Progenitor cell of endocrine pancreas (in vitro differentiated cells): ENCODE results near the gene CD1D. TPM values are rescaled to one million over a fixed set of nuclear protein-coding genes. Genes with fewer than 3 reads are reported as not detected.
"Not testable (repeated sequence)": the region's sequence is repeated elsewhere in the genome, so short reads cannot be mapped to it uniquely, and the experiment has no call there.

Experiments
- DNase-seq: peaks from one replicate; pipeline ENCODE4 v3.0.0; 2021; ENCODE audit warnings: low spot score; ENCODE audit not compliant: unreplicated experiment
- H3K27ac Mint-ChIP-seq: 2 replicates; pipeline ENCODE4 v1.8.0; 2021; ENCODE audit warnings: mild to moderate bottlenecking, moderate library complexity, mixed read lengths
- H3K27me3 Mint-ChIP-seq: 2 replicates; pipeline ENCODE4 v1.8.0; 2021; ENCODE audit warnings: mixed read lengths
- H3K36me3 Mint-ChIP-seq: 2 replicates; pipeline ENCODE4 v1.8.0; 2022; ENCODE audit warnings: mixed read lengths; ENCODE audit not compliant: insufficient read depth
- H3K4me1 Mint-ChIP-seq: 2 replicates; pipeline ENCODE4 v1.8.0; 2021; ENCODE audit warnings: low read depth, mixed read lengths
- H3K4me3 Mint-ChIP-seq: 2 replicates; pipeline ENCODE4 v1.8.0; 2021; ENCODE audit warnings: low read depth, mild to moderate bottlenecking, moderate library complexity, mixed read lengths
- H3K9me3 Mint-ChIP-seq: 2 replicates; pipeline ENCODE4 v1.8.0; 2021; ENCODE audit warnings: low read depth, mixed read lengths
- total RNA-seq: library from RNA; stranded (reverse); gene quantifications from 2 replicates; pipeline ENCODE4 v1.2.1, GENCODE V29; 2021
- TF ChIP-seq, protein P1 (sequence below): fragments of 200-600 bp; sonication (generic); IDR thresholded peaks from one replicate; pipeline ENCODE4 v1.5.0; 2021; ENCODE audit warnings: antibody characterized with exemption, mild to moderate bottlenecking; ENCODE audit not compliant: unreplicated experiment

The CD1D gene
- total RNA-seq, 1 donor from 2014 or later = not detected

DNA sequence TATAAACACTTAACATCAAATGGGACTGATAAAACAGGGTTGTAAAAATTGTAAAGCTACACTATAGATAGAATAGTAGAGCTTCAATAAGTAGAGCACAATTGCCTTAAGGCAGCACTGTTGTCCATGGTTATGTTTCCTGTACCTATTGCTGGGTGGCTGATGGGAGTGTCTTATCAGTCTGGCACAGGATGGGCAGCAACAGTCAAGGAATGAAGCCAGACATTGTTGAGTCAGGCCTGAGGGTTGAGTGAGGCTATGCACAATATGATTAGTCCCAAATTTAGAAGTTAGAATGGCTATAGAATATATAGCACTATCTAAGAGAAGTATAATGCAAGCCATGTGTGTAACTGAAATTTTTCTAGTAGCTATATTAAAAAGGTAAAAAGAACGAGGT is 25.0 kb upstream of the CD1D start:
- Mint-ChIP-seq H3K27me3 (peaks cover 42% of the 10 kb centered on the region), H3K27ac (no peak overlapping the region), H3K4me1 (no peaks in the 10 kb centered on the region), H3K9me3 (no peaks in the 10 kb centered on the region), H3K36me3 (no peaks in the 10 kb centered on the region), H3K4me3 (no peak overlapping the region)
- TF ChIP-seq, protein P1, sequence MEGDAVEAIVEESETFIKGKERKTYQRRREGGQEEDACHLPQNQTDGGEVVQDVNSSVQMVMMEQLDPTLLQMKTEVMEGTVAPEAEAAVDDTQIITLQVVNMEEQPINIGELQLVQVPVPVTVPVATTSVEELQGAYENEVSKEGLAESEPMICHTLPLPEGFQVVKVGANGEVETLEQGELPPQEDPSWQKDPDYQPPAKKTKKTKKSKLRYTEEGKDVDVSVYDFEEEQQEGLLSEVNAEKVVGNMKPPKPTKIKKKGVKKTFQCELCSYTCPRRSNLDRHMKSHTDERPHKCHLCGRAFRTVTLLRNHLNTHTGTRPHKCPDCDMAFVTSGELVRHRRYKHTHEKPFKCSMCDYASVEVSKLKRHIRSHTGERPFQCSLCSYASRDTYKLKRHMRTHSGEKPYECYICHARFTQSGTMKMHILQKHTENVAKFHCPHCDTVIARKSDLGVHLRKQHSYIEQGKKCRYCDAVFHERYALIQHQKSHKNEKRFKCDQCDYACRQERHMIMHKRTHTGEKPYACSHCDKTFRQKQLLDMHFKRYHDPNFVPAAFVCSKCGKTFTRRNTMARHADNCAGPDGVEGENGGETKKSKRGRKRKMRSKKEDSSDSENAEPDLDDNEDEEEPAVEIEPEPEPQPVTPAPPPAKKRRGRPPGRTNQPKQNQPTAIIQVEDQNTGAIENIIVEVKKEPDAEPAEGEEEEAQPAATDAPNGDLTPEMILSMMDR = no peak
- DNase-seq = no peak

DNA sequence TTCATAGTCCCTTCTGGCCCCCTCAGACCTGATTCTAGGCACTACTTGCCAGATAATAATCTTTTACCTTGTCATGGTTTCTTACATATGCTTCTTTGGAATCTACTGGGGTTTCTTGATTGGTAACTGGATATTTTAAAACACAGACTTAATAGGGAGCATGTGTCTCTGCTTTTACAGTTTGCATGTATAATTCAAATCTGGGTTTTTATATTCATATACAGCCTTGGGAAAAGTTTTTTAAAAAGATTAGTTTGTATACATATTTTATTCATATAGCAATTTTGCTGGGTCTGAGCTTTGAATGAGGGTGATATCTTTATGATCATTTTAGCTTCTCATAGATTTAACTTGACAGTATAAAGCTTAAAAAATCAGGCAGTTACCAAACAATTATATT is 21.1 kb upstream of the CD1D start:
- H3K4me3 Mint-ChIP-seq = no peak overlapping the region
- no peaks in the 10 kb centered on the region for H3K9me3 Mint-ChIP-seq
- H3K4me1 Mint-ChIP-seq = no peaks in the 10 kb centered on the region
- H3K27ac Mint-ChIP-seq = no peak overlapping the region
- peaks cover 19% of the 10 kb centered on the region for H3K27me3 Mint-ChIP-seq
- TF ChIP-seq, protein P1 = no peak
- DNase-seq = no peak
- H3K36me3 Mint-ChIP-seq = no peaks in the 10 kb centered on the region

DNA sequence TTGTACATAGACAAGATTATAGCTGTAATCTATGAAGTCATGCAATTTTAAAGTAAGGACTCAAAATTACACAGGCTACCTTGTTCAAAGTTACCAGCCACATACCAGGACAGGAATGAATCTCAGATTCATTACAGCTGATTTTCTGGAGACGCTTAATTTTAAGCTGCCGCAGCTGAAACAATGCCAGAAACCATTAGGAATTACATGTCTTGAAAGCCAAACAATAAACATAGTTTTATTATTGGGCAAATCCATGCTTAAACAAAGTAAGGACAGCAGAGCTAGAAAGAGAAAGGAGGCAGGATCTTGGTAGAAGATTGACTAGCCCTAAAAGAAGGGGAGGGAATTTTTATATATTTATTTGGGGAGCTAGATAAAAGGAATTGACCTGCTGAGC is 19.2 kb upstream of the CD1D start:
- H3K36me3 Mint-ChIP-seq = no peaks in the 10 kb centered on the region
- DNase-seq = no peak
- H3K4me1 Mint-ChIP-seq = no peaks in the 10 kb centered on the region
- no peaks in the 10 kb centered on the region for H3K9me3 Mint-ChIP-seq
- no peak overlapping the region for H3K27ac Mint-ChIP-seq
- TF ChIP-seq, protein P1 = no peak
- H3K4me3 Mint-ChIP-seq = no peak overlapping the region
- H3K27me3 Mint-ChIP-seq = peaks cover 14% of the 10 kb centered on the region

DNA sequence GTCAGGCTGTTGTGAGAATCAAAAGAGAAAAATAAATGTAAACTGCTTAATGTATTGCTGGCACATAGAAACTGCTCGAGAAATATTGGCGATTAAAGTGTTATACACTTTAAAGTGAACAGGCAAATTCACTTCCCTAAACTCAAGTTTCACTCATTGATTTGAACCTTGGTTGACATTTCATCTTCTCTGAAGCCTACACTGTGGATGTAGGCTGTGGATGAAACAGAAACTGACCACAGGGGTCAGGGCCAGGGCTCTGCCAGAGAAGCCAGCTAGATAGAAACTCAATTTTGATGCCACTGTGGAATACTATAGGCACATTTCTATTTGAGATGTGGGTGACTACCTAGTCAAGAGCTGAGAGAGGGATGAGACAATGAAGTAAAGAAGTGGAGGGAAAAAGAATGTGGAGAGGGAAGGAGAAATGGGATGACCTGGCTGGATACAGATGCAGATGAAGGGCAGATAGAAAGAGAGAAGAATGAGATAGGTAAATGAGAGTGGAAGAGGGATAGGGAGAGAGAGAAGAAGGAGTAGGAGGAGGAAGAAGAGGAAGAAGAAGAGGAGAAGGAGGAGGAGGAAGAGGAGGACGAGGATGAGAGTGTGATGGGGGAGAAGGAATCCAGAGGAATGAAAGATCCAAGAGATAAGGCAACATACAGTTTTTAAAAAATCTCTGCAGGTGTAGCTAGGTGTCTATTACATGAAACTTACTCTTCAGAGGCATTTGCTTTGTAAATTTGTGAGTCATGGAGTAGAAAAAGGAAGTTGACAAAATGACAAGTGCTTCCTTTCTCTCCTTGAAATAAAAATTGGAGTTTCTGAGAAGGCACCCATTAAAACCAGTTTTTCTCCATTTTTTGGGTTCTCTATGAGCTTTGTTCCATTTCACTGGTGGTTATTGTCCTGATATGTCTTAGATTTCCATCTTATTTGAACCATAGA is 17.4 kb upstream of the CD1D start:
- no peaks in the 10 kb centered on the region for H3K9me3 Mint-ChIP-seq
- H3K27ac Mint-ChIP-seq = no peak overlapping the region
- TF ChIP-seq, protein P1 = no peak
- no peaks in the 10 kb centered on the region for H3K4me1 Mint-ChIP-seq
- no peak overlapping the region for H3K4me3 Mint-ChIP-seq
- no peak for DNase-seq
- no peaks in the 10 kb centered on the region for H3K36me3 Mint-ChIP-seq
- H3K27me3 Mint-ChIP-seq = peaks cover 14% of the 10 kb centered on the region

DNA sequence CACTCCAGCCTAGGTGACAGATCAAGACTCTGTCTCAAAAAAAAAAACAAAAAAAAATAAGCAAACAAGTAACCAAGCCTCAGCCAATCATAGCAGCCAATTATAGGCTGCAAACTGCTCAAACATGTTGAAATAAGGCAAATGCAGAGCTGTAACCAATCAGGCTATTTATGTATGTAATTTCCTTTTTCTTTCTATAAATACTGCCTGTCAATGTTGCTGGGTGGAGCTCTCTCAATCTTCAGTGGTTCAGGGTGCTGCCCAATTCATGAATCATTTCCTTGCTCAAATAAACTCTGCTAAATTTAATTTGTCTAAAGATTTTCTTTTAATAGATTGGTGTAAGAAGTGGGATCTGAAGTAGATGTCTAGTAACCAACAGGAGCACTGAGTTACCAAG is 11.6 kb upstream of the CD1D start:
- no peak for DNase-seq
- TF ChIP-seq, protein P1 = no peak
- Mint-ChIP-seq H3K27ac (no peak overlapping the region), H3K9me3 (no peaks in the 10 kb centered on the region), H3K4me1 (no peaks in the 10 kb centered on the region), H3K4me3 (no peak overlapping the region), H3K36me3 (no peaks in the 10 kb centered on the region), H3K27me3 (peaks cover 7% of the 10 kb centered on the region)

DNA sequence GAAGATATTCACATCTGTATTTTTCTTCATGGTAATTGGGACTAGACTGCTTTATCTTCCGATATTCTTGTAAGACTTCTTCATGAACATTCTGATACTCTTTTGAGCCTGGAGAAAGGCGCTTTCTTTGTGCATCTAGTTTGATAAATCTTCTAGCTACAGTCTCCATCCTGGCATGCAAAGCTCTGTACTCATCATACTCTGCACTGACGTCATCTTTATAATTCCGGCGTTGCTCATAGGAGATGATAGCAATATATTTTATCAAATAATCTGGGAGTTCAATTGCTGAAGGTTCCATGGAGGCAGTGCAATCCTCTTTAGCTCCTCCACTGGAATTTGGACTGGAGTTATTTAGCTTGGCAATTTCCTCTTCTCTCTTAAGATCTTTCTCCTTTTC is 4.8 kb upstream of the CD1D start:
- not testable (repeated sequence) for DNase-seq, H3K4me1 Mint-ChIP-seq, H3K4me3 Mint-ChIP-seq, H3K9me3 Mint-ChIP-seq, H3K27ac Mint-ChIP-seq, H3K36me3 Mint-ChIP-seq
- peaks cover 59% of the 10 kb centered on the region for H3K27me3 Mint-ChIP-seq
